Activated T-cell treated with anti-CD3 and anti-CD28 coated beads for 24 hours (primary cell): ENCODE results near the gene TMEM183A.

Experiments
- DNase-seq: peaks from one replicate; pipeline ENCODE4 v3.0.0-alpha.2; 2020; ENCODE audit warnings: low read depth

TMEM183A gene

GRCh38 chr1:203072002-203072602, 64.9 kb downstream of the TMEM183A start:
- DNase-seq = no peak

- DNase-seq = no peak
Measured at GRCh38 chr1:203072911-203073310, 65.7 kb downstream of the TMEM183A start.

GRCh38 chr1:203073469-203073868, 66.3 kb downstream of the TMEM183A start:
- no peak for DNase-seq
